Measurements from ENCODE around the gene POMGNT2.
"Not testable (repeated sequence)": the region's sequence is repeated elsewhere in the genome, so short reads cannot be mapped to it uniquely, and the experiment has no call there.

POMGNT2 gene

DNA sequence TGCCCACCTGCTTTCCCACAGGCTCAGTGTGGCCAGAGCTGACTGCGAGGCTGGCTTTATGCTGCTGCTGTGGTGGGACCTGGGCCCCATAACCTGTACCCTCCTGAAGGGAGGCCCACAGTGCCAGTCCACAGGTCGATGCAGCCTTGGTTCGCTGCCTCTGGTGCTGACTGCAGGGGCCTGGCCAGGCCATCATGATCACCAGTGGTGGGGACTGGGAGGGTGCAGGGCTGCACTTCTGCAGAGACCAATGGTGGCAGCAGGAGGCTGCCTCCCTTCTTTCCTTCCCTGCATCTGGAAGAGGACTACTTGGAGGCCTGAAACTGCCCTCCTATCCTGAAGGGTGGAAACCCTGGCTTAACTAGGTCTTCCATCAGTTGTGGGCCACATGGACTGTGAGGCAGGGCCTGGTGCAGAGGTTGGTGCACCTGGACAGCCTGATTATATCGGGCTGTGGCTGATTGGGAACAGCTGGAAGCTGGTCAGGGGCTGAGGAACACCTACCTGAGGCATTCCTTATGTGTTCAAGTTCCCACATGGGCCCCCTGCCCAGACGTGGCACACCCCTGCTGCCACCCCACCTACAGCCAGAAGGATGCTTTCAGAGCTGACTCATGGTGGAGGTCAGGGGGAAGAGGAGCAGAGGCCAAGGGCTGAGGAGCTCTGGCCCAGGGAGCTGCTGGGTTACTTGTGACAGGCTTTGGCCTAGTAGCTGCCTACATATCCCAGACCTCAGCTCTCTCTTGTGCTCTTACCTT, 29.8 kb downstream of the POMGNT2 start:
- no peak for DNase-seq

DNA sequence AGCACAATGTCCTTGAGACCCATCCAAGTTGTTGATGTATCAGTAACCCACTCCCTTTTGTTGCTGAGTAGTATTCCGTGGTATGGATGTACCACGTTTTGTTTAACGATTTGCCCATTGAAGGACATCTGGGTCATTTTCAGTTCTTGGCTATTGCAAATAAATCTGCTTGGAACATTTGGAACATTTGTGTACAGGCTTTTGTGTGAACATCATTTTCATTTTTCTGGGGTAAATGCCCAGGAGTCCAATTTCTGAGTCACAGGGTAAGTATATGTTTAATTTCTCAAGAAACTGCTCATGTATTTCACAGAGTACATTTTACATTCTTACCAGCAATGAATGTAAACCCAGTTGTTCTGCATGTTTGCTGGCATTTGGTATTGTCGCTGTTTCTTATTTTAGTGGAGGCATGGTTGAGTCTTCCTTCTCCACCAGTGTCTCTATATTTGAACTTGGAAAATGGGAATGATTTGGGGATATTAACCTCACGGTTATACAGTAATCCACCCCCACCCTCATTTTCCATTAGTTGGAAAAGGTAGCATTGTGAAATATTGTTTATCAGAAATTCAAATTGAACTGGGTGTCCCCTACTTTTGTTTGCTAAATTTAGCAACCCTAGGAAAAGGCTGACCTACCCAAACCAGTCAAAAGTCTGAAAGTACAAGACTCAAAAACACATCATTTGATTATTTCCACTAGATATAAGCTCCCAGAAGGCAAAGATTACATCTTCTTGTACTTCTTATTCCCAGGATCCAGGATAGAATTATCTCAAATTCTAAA, 30.8 kb downstream of the POMGNT2 start:
- DNase-seq, result no peak

DNA sequence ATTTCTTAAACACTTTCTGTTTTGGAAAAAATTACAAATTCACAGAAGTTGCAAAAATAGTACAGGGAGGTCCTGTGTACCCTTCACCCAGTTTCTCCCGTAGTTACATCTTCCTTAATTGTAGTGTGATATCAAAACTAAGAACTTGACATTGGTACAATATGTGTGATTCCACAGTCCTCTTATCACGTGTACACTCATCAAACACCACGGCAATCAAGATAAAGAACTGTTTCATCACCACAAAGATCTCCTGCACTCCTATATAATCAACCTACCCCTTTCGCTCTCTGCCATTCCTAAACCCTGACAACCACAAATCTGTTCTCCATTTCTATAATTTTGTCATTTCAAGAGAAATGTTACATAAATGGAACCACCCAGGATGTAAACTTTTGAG, 31.4 kb downstream of the POMGNT2 start:
- DNase-seq, result no peak

DNA sequence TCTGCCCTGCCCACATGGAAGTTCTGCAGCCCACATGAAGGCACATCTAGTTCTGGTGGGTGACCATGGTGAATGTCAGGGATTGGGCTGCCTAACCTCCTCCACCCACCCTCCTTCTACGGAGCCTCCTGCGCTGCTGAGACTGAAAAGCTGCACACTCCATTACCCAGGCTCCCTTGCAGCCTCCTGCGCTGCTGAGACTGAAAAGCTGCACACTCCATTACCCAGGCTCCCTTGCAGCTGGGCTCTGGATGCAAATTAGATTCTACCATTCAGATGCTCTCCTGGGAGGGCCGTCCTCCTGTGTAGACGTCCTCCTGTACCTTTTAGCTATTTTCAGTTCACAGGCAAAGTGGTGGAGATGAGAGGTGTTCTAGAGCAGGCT, 32.1 kb downstream of the POMGNT2 start:
- DNase-seq, result no peak

DNA sequence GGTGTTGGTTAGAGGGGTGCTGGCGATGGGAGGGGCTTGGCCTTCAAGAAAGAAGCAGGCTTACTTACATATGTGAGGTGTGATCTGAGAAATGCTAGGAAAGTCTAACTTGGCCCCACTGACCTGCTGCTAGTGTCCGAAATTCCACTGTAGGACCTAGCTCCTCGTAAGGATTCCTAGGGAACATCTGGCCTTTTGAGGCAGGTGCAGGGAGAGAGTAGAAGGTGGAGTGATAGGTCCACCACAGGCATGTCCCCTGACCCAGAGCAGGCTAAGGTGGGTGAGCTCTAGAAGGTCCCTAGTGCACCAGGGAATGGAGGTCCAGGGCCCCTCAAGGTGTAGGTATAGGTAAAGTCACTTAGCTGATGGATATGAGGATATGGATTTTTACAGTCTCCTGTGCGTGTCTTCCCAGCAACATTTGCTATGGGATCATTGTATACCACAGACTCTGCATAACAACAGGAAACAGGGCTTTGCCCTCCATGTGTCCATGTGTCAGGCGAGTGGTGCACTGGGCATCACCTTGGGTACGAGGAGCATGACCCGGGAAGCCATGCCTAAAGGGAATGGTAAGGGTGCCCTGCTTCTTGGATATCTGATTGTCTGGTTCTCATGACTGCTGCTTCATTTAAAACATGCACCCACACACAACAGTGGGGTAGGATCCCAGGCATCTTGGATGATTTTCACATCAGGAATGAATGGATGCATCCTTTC, 32.6 kb downstream of the POMGNT2 start:
- no peak for DNase-seq

DNA sequence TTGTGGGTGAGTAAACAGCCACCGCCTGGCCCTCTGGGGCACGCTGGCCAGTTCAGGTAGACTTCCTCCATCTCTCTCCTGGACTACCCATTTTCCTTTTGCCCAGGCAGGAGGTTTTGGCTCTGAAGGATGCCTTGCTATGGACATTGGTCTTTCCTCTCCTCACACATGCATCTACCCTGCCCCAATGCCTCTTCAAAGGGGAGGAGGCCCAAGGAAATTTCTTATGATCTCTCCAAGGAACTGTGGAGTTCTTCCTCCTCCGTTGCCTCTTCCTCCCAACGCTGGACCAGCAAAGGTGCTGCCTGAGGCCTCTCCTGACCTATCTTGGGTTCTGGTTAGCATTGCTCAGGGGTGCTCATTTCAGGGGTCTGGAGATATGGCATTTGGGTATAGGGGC, 33.5 kb downstream of the POMGNT2 start:
- no peak for DNase-seq

DNA sequence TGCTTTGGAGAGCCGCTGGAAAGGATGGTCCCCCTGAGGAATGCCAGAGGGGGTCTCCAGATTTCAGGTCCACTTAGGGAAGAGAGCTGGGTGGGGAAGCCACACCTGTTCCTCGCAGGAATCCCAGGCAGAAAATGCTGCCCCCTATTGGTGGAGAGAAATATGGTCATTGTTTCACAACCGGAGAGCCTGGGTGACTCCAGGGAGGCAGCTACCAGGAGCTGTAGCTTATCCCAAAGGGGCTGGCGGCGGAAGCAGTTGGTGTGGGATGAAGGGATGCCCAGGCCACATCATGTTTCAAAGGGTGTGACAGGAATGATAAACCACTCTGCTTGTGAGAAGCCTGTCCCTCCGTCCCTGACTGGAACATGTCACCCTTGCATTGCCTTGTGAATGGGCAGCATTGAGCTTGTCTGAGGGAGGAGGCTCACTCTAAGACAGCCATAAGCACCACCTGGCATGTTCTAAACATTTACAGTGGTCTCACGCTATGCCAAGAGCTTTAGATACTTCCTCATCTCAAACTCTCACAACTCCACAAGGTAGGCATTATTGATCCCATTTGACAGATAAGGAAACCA, 34.5 kb downstream of the POMGNT2 start:
- DNase-seq, result no peak

DNA sequence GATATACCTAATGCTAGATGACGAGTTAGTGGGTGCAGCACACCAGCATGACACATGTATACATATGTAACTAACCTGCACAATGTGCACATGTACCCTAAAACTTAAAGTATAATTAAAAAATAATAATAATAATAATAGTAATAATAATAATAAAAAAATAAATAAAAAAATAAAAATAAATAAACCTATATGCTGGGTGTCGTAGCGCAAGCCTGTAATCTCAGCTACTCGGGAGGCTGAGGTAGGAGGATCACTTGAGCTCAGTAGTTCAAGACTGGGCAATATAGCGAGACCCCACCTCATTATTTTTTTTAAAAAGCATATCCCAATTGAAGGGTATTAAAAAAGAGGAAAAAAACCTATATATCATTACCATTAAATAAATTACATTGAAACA, 35.2 kb downstream of the POMGNT2 start:
- not testable (repeated sequence) for DNase-seq

DNA sequence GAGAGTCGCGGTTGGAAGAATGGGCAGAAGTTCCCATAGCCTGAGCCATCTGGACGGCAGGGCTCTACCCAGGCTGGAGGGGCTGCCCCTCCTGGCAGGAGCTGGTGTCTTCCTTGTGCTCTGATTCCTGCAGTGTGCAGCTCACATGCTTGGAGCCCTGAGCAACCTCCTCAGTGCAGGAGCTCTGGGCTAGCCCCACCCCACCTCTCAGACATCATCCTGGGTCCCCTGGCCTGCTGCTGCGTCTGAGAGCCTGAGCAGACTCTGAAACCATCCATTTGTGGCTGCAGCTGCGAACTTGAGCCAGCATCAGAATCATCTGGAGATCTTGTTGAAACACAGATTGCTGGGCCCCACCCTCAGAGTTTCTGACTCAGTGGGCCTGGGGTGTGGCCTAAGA, 42.8 kb downstream of the POMGNT2 start:
- DNase-seq, result no peak

DNA sequence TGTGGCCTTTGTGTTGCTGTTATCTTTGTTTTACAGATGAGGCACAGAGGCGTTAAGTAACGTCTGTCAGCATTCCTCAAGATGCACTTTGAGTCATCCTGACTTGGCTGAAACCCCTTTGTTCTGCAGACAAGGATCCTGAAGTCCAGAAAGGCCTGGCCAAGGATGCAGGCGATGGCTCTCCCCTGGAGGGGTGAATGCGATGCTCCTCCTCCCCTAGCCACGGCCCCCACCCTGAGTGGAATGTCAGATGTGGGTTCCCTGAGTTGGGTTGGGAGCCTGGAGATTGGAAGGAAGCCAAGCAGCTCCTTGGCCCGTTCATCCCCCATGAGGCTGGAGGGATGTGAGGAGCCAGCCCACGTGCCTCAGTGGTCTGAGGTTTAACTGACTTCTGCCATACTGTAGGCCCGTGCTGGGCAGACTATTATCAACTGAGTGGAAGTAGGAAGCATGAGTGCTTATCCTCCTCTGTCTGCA, 43.3 kb downstream of the POMGNT2 start:
- no peak for DNase-seq

DNA sequence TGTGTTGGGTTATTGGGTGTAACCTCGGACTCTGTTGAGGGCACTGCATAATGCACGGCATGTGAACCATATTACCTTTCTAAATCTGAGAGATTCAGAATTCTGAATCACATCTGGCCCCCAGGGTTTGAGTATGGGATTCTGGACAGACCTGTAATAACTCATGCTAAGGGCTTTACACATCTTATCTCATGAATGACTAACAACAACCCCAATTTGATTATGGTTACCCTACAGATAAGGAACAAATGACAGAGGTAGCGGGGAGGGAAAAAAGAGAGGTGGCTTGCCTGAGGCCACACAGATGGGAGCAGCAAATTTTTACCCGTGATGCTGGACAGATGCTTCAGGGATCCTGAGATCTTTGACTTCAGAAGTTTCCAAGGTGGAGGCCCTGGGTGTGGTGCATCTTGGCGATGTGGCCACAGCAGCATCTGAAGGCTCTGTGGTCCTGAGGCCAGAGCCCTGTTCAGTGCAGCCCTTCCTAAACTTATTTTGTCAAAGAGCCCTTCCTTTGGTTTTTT, 43.8 kb downstream of the POMGNT2 start:
- DNase-seq, result no peak

DNA sequence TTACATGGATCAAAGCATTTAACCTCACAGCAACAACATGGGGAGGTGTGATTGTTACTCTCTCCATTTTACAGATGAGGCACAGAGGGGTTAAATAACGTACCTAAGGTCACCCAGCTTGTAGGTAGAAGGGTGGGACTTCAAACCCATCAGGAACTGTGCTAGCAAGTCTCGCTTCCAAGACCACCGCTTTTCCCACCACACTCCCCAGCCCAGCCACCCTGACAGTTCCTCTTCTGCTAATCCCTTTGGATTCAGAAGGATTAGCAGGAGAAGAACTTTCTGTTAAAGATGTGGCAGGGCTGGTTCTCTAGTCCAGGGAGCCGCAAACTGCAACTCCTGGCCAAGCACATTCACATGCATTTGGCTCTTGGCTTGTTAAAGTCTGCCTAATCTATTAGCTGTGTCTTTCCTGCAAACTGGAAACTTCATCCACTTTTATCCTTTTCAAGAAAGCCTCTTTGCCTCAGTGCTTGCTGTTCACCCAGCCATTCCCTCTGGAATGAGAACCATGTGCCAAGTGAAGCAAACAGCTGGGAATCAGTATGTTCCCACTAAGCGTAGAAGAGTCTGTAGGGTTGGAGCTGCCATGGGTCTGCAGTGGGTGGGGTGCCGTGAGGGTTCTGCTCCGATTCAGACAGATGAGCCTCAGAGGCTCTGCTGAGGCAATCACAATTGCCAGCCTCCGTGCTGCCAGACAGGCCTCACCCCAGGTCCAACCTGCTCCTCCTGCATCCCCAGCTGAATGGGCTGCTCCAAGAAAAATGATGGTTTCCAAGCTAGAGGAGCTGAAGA, 44.6 kb downstream of the POMGNT2 start:
- no peak for DNase-seq

DNA sequence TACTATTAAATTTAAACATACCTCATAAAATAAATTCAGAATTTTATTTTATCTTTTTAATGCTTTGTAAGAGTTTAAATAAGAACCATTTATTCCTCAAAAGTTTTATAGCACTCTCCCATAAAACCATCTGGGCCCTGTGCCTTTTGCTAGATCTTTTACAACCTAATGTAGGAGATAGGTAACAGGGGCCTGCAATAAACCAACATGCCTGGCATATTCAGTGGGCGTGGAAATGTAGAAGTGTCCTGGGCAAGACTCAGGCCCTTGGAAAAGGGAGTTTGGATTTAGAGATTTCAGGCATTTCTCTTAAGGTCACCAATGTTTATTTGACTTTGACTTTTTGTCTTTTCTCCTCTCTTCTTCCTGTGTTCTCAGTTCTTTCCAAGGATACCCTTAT, 46.4 kb downstream of the POMGNT2 start:
- DNase-seq, result no peak

DNA sequence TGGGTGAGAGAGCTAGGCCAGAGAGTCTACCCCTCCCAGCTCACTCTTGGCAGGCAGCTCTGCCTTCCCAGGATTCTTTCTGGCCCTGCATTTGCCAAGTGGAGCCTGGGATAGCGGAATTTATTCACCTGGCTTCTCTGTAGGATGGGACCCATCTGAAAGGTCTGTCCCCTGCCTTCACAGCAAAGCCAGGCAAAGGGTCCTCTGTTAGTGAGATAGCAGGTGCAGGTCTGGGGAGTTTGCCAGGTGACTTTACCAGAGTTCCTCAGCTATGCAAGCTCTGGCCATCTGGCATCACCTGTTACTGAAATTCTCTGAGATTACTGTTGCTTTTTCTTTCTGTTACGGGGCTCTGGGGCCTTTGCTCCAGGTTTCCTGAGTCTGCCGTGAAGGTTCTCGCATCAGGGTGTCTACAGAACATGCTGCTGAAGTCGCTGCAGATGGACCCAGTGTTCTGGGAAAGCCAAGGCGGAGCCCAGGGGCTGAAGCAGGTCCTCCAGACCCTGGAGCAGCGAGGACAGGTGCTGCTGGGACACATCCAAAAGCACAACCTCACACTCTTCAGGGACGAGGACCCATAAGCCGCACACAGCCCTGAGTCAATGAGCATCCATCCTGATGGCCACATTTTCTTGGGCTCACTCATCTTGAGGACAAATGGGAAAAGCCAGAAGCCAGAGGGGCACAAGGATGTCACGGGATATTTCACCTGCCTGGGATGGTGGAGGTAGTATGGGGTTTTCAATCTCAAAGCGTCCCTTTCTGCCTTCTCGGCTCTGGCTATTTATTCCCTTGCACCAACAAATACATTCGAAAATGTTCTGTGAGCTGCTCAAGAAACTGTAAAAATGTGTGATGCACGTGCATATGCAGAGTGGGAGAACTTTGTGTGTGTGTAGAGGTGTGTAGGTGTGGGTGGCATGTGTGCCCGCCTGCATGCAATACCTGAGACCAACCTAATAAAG, 49.8 kb downstream of the POMGNT2 start:
- DNase-seq, result no peak

DNA sequence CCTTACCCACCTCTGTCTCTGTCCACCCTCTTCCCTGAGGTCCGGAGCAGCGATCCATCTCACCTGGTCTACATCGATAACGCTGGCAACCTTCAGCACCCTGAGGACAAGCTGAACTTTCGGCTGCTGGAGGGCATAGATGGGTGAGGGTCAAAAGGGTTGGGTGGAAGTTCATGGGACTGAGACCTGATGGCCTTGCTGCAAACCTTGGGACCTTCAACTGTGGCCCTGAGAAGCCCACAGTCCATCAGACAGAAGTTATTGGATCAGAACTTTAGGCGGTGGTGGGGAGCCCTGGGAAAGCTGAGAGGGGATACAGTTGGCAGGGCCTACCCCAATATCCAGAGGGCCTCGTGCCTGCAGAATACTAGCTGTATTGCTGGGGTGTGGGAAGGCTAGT, 50.5 kb downstream of the POMGNT2 start:
- no peak for DNase-seq

DNA sequence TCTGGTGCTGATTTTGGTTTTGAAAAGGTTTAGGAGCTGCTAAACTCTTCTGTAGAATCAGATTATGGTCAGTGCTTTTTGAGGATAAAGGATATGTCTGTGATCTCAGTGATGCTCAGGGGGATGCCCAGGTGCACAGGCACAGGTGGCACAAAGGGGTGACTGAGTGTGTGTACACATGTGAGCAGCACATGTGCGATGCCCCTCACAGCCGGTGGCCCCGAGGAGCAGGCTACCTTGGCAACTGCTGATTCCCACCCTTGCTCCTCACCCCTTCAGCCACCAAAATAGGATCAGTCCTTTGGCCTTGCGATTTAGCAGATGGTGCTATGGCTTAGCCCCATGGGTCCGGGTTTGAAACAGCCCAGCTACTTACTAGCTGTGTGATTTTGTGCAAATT, 51.1 kb downstream of the POMGNT2 start:
- DNase-seq, result no peak

DNA sequence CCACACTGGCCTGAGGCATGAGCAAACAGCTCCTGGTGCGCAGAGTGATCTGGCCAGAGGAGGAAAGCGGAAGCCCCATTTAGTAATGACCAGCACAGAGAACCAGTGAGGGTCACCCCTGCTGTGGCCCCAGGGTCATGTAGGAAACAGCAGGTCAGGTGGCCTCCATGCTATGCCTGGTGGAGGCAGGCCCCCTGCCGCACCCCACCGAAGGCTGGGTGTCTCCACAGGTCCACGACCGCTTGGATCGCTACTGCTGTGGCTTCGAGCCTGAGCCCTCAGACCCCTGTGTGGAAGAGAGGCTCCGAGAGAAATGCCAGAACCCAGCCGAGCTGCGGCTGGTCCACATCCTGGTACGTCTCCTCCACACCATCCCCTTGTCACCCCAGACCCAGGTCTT, 52.6 kb downstream of the POMGNT2 start:
- no peak for DNase-seq

DNA sequence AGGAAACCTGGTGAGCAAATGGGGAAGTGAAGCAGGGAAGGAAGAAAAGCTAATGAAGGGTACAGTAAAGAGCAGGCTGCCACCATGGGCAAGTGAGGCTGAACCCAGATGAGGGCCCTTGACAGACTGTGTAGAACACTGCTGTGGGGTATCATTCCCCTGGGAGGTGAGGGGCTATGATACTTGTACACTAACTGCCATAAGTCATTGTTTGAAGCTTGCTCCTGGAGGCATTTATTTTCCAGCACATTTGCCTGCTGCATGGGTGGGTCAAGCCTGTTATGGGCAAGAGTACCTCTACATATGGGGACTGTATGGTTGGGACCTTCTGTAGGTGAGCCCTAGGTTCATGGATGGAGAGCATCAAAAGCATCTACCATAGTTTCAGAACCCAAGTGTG, 57.4 kb downstream of the POMGNT2 start:
- no peak for DNase-seq

DNA sequence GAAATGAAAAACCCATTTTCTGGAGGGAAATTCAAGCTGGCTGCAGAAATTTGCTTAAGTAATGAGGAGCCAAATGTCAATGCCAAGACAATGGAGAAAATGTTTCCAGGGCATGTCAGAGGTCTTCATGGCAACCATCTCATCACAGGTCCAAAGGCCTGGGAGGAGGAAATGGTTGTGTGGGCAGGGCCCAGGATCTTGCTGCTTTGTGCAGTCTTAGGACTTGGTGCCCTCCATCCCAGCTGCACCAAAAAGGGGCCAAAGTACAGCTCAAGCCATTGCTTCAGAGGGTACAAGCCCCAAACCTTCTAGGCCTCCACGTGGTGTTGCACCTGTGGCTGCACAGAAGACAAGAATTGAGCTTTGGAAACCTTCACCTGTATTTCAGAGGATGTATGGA, 59.3 kb downstream of the POMGNT2 start:
- DNase-seq, result no peak

DNA sequence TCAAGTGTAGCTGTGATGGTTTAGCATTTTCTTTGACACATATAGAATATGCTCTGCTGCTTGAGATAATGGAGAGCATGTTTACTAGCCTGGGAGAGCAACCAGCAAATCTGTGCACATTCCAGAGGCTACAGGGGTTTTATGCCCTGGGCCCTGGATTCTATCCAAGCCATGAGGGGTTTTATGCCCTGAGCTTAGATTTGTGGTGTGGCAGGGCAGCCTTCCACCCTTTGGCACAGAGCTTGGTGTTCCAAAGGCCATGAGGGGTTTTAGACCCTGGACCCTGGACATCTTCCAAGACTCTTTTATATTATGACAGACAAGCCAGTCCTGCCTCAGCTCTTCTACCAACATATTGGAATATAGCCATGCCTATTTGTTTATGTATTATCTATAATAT, 60.8 kb downstream of the POMGNT2 start:
- DNase-seq, result not testable (repeated sequence)

DNA sequence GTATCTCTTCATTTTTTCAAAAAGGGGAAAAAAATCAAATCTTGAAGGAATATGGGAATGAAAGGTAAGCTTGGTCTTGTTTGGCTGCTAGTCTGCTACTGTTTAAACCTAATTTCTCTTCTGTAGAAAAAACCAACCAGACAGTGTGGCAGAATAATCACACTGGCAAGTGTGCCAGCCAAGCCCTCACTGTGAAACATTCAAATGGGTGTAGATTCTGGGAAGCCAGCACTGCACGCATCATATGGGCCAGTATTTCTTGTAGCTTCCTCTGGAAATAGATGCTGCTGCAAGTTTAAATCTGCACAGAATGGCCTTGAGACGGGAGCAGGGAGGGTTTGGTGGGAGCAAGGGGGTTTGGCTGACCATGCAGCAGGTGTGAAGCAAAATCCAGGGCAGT, 62.1 kb downstream of the POMGNT2 start:
- DNase-seq, result no peak
